Neuronal stem cell (in vitro differentiated cells): ENCODE measurements around the gene PLEKHG1.

Experiments used
- DNase-seq: peaks from one replicate; pipeline ENCODE4 v3.0.0-alpha.2; 2013; ENCODE audit warnings: low spot score
- H2AFZ ChIP-seq: one replicate; pipeline ENCODE4 v1.6.1; 2013; ENCODE audit warnings: mild to moderate bottlenecking, low read length, inconsistent platforms
- H2AK5ac ChIP-seq: 2 replicates; pipeline ENCODE4 v1.6.1; 2013; ENCODE audit warnings: low read depth, mild to moderate bottlenecking, inconsistent platforms, low read length, moderate library complexity, mixed read lengths
- H2BK120ac ChIP-seq: 2 replicates; pipeline ENCODE4 v1.6.1; 2013; ENCODE audit warnings: low read depth, mild to moderate bottlenecking, inconsistent platforms, low read length, moderate library complexity, mixed read lengths
- H2BK12ac ChIP-seq: one replicate; pipeline ENCODE4 v1.6.1; 2013; ENCODE audit warnings: low read length, inconsistent platforms
- H2BK15ac ChIP-seq: 2 replicates; pipeline ENCODE4 v1.6.1; 2013; ENCODE audit warnings: mild to moderate bottlenecking, low read length, inconsistent platforms, mixed read lengths
- H2BK5ac ChIP-seq: one replicate; pipeline ENCODE4 v1.6.1; 2013; ENCODE audit warnings: inconsistent platforms, mild to moderate bottlenecking, low read length, moderate library complexity
- H3K14ac ChIP-seq: one replicate; pipeline ENCODE4 v1.6.1; 2013; ENCODE audit warnings: low read length, inconsistent platforms
- H3K18ac ChIP-seq: 2 replicates; pipeline ENCODE4 v1.6.1; 2013; ENCODE audit warnings: low read length, inconsistent platforms
- H3K23ac ChIP-seq: 2 replicates; pipeline ENCODE4 v1.6.1; 2013; ENCODE audit warnings: low read depth, mild to moderate bottlenecking, mixed read lengths, low read length, inconsistent platforms; ENCODE audit not compliant: poor library complexity
- H3K27ac ChIP-seq: replicated peaks from 3 replicates; pipeline ENCODE4 v1.5.1; 2013; ENCODE audit warnings: low read length, inconsistent platforms
- H3K27me3 ChIP-seq, 3 experiments: 2 replicates each; pipeline ENCODE4 v1.6.1; 2013; ENCODE audit warnings: low read length in 3 of 3, mild to moderate bottlenecking in 2 of 3, inconsistent platforms in 1 of 3, low read depth in 1 of 3, mixed read lengths in 1 of 3, moderate library complexity in 1 of 3; ENCODE audit not compliant: control insufficient read depth in 3 of 3, insufficient read depth in 3 of 3
- H3K36me3 ChIP-seq, 2 donors: replicated peaks in 1 of 2; 2 replicates each; pipeline ENCODE4 v1.6.1; 2013; ENCODE audit warnings: low read length in 2 of 2; ENCODE audit not compliant: control insufficient read depth in 2 of 2, insufficient read depth in 2 of 2
- H3K4ac ChIP-seq: 2 replicates; pipeline ENCODE4 v1.6.1; 2013; ENCODE audit warnings: inconsistent platforms, mild to moderate bottlenecking, low read length, moderate library complexity
- H3K4me1 ChIP-seq, 2 donors: 1 replicate in 1 of 2; 2 replicates in 1 of 2; pipeline ENCODE4 v1.6.1; 2013; ENCODE audit warnings: low read length in 2 of 2, low read depth in 1 of 2; ENCODE audit not compliant: control insufficient read depth in 2 of 2, insufficient read depth in 1 of 2
- H3K4me2 ChIP-seq: one replicate; pipeline ENCODE4 v1.6.1; 2013; ENCODE audit warnings: mild to moderate bottlenecking, low read length, inconsistent platforms; ENCODE audit not compliant: insufficient read depth, poor library complexity, severe bottlenecking
- H3K4me3 ChIP-seq, 2 donors: 2 replicates each; pipeline ENCODE4 v1.5.1; 2013; ENCODE audit warnings: low read length in 2 of 2, mild to moderate bottlenecking in 2 of 2, inconsistent platforms in 1 of 2, moderate library complexity in 1 of 2
- H3K79me1 ChIP-seq: one replicate; pipeline ENCODE4 v1.6.1; 2013; ENCODE audit warnings: low read depth, mild to moderate bottlenecking, inconsistent platforms, low read length, moderate library complexity
- H3K9ac ChIP-seq: one replicate; pipeline ENCODE4 v1.6.1; 2013; ENCODE audit warnings: mild to moderate bottlenecking, low read depth, low read length, inconsistent platforms; ENCODE audit not compliant: poor library complexity
- H3K9me3 ChIP-seq, 2 donors: replicated peaks in 1 of 2; 2 replicates each; pipeline versions ENCODE3 to v1.6.1; 2013; ENCODE audit warnings: low read length in 2 of 2, mild to moderate bottlenecking in 2 of 2, inconsistent platforms in 1 of 2, low read depth in 1 of 2, mixed read lengths in 1 of 2, moderate library complexity in 1 of 2; ENCODE audit not compliant: control insufficient read depth in 2 of 2, insufficient read depth in 1 of 2
- H4K8ac ChIP-seq: one replicate; pipeline ENCODE4 v1.6.1; 2013; ENCODE audit warnings: low read depth, mild to moderate bottlenecking, inconsistent platforms, low read length, moderate library complexity
- H4K91ac ChIP-seq: one replicate; pipeline ENCODE4 v1.6.1; 2013; ENCODE audit warnings: low read length, low read depth, mild to moderate bottlenecking, inconsistent platforms; ENCODE audit not compliant: poor library complexity
- WGBS, 2 donors: extraction: QIAGEN DNeasy Blood & Tissue Kit; methylation state at CpG; one replicate each; pipeline ENCODE4 v1.1.7; 2013; ENCODE audit warnings: missing lambda C conversion rate in 2 of 2, mixed read lengths in 1 of 2; ENCODE audit not compliant: insufficient read length in 2 of 2, insufficient replicate concordance in 1 of 2; ENCODE audit errors: extremely low coverage in 2 of 2; 5-methylcytosine and 5-hydroxymethylcytosine counted together

Gene PLEKHG1

DNA sequence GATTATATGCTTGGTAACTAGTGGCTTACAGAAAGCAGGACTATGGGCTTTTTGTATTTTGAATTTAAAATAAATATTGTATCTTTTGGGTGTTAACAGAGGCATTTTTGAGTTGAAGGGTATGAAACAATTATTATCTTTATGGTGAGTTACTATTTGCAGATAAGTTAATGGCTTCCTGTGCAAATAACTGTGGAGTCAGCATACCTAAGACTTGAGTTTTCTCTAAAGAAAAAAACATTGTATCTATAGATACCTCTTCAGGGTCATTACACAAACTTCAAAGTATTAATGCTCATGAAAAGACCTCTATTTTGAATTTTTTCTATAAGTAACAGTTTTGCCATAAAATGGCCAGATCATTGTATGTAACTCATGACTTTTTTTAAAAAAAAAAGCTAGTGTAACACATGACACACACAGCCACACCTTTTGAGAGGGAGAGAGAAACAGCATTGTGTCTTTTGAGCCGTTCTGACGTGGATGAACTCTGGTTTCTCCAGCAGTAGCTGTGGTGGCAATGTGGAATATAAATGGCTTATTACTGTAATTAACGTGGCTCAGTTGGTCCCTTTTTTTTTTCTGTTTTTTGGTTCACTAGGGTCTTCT is 36.3 kb downstream of the PLEKHG1 start:
- H2AK5ac ChIP-seq, result no peak overlapping the region
- no peak overlapping the region for H3K9ac ChIP-seq
- no peak for DNase-seq
- no peak overlapping the region for H3K4me3 ChIP-seq
- H2AFZ ChIP-seq, result no peak overlapping the region
- no peak overlapping the region for H2BK5ac ChIP-seq
- no peak overlapping the region for H3K18ac ChIP-seq
- no peak overlapping the region for H3K23ac ChIP-seq
- H2BK12ac ChIP-seq, result no peak overlapping the region
- H3K4me2 ChIP-seq, result no peak overlapping the region
- H4K91ac ChIP-seq, result no peak overlapping the region
- no peaks in the 10 kb centered on the region for H3K9me3 ChIP-seq
- no peaks in the 10 kb centered on the region for H3K27me3 ChIP-seq
- no peak overlapping the region for H3K4ac ChIP-seq
- H2BK120ac ChIP-seq, result no peak overlapping the region
- no peak overlapping the region for H3K27ac ChIP-seq
- no peak overlapping the region for H2BK15ac ChIP-seq
- no peak overlapping the region for H3K14ac ChIP-seq
- peaks cover 3 to 4% of the 10 kb centered on the region in 2 donors for H3K4me1 ChIP-seq
- H3K36me3 ChIP-seq, result peaks cover 0 to 5% of the 10 kb centered on the region in 2 donors
- no CpG with 5 or more reads among the region's 3 CpGs for WGBS, 2 donors
- no peak overlapping the region for H4K8ac ChIP-seq
- H3K79me1 ChIP-seq, result peaks cover 2% of the 10 kb centered on the region

DNA sequence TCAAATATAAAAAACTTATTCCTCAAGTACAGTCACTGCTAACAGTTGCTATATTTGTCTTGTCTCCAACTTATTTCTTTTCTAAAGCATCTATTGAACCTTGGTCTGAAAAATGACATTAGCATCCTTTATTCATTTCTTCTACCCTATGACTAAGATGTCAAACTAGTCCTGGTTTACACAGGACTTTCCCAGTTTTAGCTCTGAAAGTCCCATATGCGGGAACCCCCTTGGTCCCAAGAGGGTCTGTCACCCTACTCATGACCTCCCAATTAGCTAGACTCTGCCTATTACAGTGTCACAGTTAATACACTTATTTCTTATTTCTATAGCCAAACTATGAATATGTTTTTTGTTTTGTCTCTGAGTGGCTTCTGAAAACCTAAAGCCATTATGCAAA is 37.1 kb downstream of the PLEKHG1 start:
- Histone ChIP-seq H2BK5ac (no peak overlapping the region), H2AFZ (no peak overlapping the region), H3K4me3 (no peak overlapping the region), H4K8ac (no peak overlapping the region), H3K9me3 (no peaks in the 10 kb centered on the region), H3K9ac (no peak overlapping the region), H3K27ac (no peak overlapping the region), H3K23ac (no peak overlapping the region), H3K4ac (no peak overlapping the region), H2BK15ac (no peak overlapping the region), H3K4me1 (peaks cover 3 to 4% of the 10 kb centered on the region in 2 donors), H3K27me3 (no peaks in the 10 kb centered on the region), H2BK120ac (no peak overlapping the region), H2AK5ac (no peak overlapping the region), H3K14ac (no peak overlapping the region), H3K4me2 (no peak overlapping the region), H2BK12ac (no peak overlapping the region), H3K79me1 (peaks cover 2% of the 10 kb centered on the region), H3K36me3 (peaks cover 0 to 5% of the 10 kb centered on the region in 2 donors), H3K18ac (no peak overlapping the region), H4K91ac (no peak overlapping the region)
- WGBS, 2 donors, result no CpG with 5 or more reads among the region's 1 CpG
- no peak for DNase-seq

DNA sequence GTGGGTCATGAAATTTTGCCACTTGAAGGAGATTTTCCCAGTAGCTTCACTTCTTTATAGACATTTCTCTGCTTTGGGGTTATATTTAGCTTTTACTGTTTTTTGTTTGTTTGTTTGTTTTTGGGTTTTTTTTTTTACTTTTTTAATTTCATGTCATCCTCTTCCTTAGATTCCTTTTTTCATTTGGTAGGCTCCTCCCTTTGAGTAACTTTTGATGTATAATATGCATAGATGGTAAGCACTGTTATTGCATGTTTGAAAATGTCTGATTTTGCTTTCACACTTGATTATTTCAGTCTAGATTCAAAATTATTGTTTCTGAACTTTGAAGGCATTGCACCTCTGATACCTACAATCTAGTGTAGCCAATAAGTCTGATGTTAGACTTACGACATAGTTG is 37.6 kb downstream of the PLEKHG1 start:
- H3K4me1 ChIP-seq, result peaks cover 3 to 4% of the 10 kb centered on the region in 2 donors
- no peak overlapping the region for H2BK5ac ChIP-seq
- no peak overlapping the region for H3K4me2 ChIP-seq
- H2BK15ac ChIP-seq, result no peak overlapping the region
- H4K91ac ChIP-seq, result no peak overlapping the region
- H2AFZ ChIP-seq, result no peak overlapping the region
- H3K36me3 ChIP-seq, result peaks cover 0 to 5% of the 10 kb centered on the region in 2 donors
- WGBS, 2 donors, result no CpG with 5 or more reads among the region's 1 CpG
- no peak overlapping the region for H3K23ac ChIP-seq
- H3K27me3 ChIP-seq, result no peaks in the 10 kb centered on the region
- no peak overlapping the region for H2BK120ac ChIP-seq
- no peak overlapping the region for H3K4me3 ChIP-seq
- no peak overlapping the region for H3K27ac ChIP-seq
- H2AK5ac ChIP-seq, result no peak overlapping the region
- no peak overlapping the region for H3K9ac ChIP-seq
- no peaks in the 10 kb centered on the region for H3K9me3 ChIP-seq
- no peak for DNase-seq
- H3K79me1 ChIP-seq, result peaks cover 2% of the 10 kb centered on the region
- no peak overlapping the region for H4K8ac ChIP-seq
- no peak overlapping the region for H2BK12ac ChIP-seq
- no peak overlapping the region for H3K14ac ChIP-seq
- H3K4ac ChIP-seq, result no peak overlapping the region
- no peak overlapping the region for H3K18ac ChIP-seq

DNA sequence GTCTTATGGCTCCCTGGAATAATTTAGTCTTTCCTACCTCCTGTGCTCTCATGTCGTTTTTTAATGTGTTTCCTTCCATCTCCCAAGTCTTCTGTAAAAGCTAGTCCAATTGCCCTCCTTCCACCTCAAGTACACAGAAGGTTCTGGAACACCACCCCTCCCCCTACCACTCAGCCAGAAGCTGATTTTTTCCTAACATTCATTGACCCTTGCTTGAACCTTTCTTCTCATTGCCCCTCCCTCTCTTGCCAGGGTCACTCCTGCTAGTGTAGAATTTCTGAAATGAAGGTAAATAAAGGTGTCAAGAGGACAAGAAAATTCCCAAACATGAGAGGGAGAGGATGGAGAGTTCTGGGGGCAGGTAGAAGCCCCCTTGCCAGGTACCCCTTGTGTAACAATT is 38.6 kb downstream of the PLEKHG1 start:
- H3K4me1 ChIP-seq, result peaks cover 3% of the 10 kb centered on the region in 2 donors
- H3K4ac ChIP-seq, result no peak overlapping the region
- no CpG with 5 or more reads among the region's 1 CpG for WGBS, 2 donors
- no peak overlapping the region for H2AK5ac ChIP-seq
- no peak overlapping the region for H2BK12ac ChIP-seq
- no peak overlapping the region for H3K9ac ChIP-seq
- no peak overlapping the region for H4K8ac ChIP-seq
- no peak overlapping the region for H3K4me3 ChIP-seq
- H2BK5ac ChIP-seq, result no peak overlapping the region
- no peak overlapping the region for H2BK120ac ChIP-seq
- H3K9me3 ChIP-seq, result no peaks in the 10 kb centered on the region
- H3K18ac ChIP-seq, result no peak overlapping the region
- H3K27ac ChIP-seq, result no peak overlapping the region
- H2BK15ac ChIP-seq, result no peak overlapping the region
- peaks cover 0 to 5% of the 10 kb centered on the region in 2 donors for H3K36me3 ChIP-seq
- H2AFZ ChIP-seq, result no peak overlapping the region
- H3K27me3 ChIP-seq, result no peaks in the 10 kb centered on the region
- H3K4me2 ChIP-seq, result no peak overlapping the region
- no peak overlapping the region for H4K91ac ChIP-seq
- no peak overlapping the region for H3K14ac ChIP-seq
- peaks cover 2% of the 10 kb centered on the region for H3K79me1 ChIP-seq
- DNase-seq, result no peak
- H3K23ac ChIP-seq, result no peak overlapping the region
